Gastrocnemius medialis (tissue), 4 donors: ENCODE results near the gene SPRING1.

ENCODE experiments used
- CTCF ChIP-seq, 5 experiments: fragments of 450-650 bp in 3 of 5; fragments of 200-600 bp in 2 of 5; sonication (generic) in 2 of 5; IDR thresholded peaks in 4 of 5; conservative IDR thresholded peaks in 1 of 5; 1 replicate in 4 of 5; 2 replicates in 1 of 5; pipeline ENCODE4 v1.5.1; 2016 to 2019; ENCODE audit warnings: antibody characterized with exemption in 5 of 5, mild to moderate bottlenecking in 3 of 5, moderate library complexity in 3 of 5
- POLR2A ChIP-seq, 2 donors: fragments of 450-650 bp; IDR thresholded peaks; one replicate each; pipeline ENCODE4 v1.6.1; 2017; ENCODE audit warnings: antibody characterized with exemption in 2 of 2, mild to moderate bottlenecking in 2 of 2, moderate library complexity in 2 of 2

- TF ChIP-seq CTCF (IDR thresholded peaks at IDR 0.05 in 4 of 5, conservative IDR thresholded peaks at IDR 0.05 in 1 of 5) (no peak), POLR2A (IDR thresholded peaks at IDR 0.05) (no peak)
Measured at GRCh38 chr12:116691636-116692035, 46.2 kb downstream of the SPRING1 start.
